Tongue (tissue), 2 donors: ENCODE measurements around the gene OXNAD1. TPM values are rescaled to one million over a fixed set of nuclear protein-coding genes. Genes with fewer than 3 reads are reported as not detected.

Experiments
- DNase-seq: peaks from one replicate; pipeline ENCODE4 v3.0.0-alpha.2; 2015
- total RNA-seq: library from RNA; depleted of rRNA; stranded (reverse); fragments of >200 nt; gene quantifications from one replicate; pipeline ENCODE4 v1.2.3, GENCODE V29; 2014

Gene OXNAD1, protein sequence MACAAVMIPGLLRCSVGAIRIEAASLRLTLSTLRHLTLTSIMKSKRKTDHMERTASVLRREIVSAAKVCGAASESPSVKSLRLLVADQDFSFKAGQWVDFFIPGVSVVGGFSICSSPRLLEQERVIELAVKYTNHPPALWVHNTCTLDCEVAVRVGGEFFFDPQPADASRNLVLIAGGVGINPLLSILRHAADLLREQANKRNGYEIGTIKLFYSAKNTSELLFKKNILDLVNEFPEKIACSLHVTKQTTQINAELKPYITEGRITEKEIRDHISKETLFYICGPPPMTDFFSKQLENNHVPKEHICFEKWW
- 15.7 TPM for total RNA-seq

DNA sequence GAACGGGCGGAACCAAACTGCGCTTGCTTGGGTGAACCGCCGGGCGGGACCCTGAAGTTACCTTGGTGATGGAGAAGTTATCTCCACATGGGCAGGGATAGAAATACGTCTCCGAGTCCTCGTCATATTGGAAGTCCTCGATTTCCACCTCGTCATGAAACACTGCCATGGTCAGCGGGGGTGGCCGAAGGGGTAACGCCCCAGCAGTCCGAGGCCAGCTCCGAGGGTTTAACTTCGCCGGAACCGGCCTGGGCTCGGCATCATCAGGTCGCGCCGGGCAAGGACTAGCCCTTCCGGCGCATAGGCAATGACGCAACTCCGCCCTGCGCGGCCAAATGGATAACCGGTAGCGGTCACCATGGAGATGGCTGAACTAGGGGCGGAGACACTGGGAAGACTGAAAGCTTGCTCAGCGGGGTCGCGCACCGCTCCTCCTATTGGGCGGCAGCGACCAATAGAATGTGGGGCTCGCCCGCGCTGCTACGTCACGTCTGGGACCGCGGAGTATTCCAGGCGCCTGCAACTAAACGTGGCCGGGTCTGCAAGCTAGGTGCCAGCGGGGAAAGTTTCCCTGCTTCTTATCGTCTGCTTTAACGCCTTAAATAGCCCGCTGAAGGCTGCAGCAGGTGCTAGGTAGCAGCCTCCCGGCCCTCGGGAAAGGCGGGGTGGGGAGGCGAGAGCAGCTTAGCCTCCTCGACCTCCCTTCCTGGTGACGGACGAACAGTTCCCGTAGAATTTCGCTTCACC lies at the start of gene OXNAD1, which contains the start of gene DPH3:
Gene OXNAD1, plus strand, starts transcription at position 505 of the 747 bp plus-strand sequence. CDS start 5,741 bp downstream, outside the sequence.
Gene DPH3, minus strand, starts transcription at position 236 of the 747 bp plus-strand sequence. Its CDS starts 67 bp downstream, at position 169.
- DNase-seq, result peak; percentile 100

DNA sequence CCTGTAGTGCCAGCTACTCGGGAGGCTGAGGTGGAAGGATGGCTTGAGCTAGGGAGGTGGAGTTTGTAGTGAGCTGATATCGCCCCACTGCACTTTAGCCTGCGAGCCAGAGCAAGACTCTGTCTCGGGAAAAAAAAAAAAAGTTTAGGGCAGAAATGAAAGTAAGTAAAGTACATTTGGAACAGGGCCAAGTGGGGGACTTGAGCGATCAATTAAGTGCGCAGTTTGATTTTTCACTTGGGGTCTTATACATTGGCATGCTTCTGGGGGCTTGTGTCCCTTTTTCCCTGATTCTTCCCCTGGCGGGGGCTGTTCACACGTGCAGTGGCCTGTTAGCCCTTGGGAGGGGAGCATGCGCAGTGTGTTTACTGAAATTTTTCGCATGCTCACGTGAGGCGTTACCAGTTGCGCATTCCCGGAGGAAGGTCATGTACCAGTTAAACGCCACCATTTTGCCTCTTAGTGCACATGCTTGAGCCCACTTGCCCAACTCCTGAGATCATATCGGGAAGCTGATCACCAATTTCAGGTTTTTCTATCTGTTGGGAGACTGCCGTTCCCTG lies 48.6 kb upstream of the OXNAD1 start:
- DNase-seq, result no peak

DNA sequence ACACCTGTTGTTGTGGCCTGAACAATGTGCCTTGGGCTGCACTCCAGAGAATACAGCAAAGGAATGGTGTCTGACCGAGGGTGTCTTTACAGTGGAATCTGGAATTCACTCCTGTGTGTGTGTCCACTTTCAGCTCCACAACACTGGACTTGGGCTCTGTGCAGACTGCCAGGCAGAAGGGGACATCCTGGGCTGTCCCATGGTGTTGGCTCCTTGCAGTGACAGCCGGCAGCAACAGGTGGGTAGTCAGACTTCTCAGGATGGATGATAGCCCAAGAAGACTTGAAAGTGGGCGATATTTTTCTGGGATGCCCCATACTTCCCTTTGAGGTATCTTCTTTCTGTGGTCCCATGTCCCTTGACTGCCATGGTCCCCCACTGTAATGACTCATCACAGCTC lies 45.2 kb upstream of the OXNAD1 start:
- no peak for DNase-seq

DNA sequence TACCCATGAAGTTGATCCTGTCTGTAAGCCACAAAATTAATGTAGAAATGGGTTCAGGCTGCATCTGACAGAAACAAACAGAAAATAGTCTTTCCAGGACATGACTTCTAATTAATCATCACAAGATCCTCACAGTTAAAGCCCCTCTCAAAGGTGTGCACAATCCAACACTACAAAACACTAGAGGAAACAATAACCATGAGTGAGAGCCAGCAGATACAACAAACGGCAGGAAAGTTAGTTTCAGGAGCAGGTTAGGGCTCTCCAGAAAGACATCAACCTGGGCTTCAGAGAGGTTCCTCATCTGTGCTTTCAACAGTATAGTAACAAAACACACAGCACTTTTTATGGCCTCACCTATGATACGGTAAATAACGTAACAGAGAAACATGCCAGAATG lies 43.0 kb upstream of the OXNAD1 start:
- DNase-seq, result no peak

DNA sequence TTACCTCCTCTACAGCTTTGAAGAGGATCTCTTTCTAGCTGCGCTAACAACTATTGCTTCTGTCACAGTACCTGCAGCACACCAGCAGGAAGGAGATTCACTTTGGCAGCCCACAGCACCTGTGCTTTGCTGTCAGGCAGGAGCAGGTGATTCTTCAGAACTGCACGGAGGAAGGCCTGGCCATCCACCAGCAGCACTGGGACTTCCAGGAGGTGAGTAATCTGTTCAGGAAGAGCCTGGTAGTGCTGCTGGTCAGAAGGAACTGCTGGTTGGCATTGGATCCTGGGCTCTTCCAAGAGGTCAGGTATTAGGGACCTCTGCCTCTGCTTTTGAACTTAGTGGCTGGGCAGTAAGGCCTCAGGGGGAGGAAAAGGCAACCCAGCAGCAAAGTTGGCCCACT lies 42.5 kb upstream of the OXNAD1 start:
- no peak for DNase-seq

DNA sequence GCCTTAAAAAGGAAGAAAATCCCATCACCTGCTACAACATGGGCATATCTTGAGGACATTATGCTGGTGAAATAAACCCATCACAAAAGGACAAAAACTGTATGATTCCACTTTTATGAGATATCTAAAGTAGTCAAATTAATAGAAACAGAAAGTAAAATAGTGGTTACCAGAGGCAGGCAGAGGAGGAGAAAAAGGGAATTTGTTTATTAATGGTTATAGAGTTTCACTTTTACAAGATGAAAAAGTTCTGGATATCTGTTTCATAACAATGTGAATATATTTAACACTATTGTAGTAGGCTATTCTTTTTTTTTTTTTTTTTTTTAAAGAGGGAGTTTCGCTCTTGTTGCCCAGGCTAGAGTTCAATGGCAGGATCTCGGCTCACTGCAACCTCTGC lies 40.7 kb upstream of the OXNAD1 start:
- DNase-seq, result no peak

DNA sequence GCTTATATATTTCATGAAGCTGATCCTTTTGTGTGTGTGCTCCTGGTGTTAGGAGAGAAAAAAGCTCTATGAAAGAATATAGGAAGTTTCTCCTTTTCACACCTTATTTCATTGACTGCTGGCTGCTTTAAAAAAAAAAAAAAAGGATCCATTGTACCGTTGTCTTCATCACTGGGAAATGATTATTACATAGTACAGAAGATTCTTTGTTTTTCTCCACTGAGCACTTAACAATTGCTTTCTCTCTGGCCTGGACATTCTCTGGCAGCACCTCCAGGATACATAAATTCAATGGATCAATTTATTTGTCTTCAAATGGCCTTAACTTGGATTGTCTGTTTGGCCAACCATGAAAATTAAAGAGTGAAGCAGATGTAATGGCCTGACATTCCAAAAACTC lies 37.4 kb upstream of the OXNAD1 start:
- no peak for DNase-seq

DNA sequence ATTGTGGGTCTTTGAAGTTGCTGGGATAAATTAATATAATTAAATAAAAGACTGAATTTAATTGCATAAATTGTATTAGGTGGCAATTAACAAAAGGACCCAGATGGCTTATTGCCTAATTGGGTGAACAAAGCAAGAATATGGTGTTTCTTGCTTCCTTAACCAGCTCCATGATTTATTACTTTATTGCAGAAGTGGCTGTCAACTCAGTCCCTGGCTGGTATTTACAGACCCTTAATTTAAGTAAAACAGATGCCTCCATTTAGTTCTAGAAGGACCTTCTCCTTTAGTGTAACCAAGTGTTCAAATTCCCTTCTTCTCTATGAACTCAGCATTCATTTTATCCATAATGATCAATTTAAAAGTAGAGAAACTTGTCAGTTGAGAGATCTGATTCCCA lies 35.3 kb upstream of the OXNAD1 start:
- no peak for DNase-seq

DNA sequence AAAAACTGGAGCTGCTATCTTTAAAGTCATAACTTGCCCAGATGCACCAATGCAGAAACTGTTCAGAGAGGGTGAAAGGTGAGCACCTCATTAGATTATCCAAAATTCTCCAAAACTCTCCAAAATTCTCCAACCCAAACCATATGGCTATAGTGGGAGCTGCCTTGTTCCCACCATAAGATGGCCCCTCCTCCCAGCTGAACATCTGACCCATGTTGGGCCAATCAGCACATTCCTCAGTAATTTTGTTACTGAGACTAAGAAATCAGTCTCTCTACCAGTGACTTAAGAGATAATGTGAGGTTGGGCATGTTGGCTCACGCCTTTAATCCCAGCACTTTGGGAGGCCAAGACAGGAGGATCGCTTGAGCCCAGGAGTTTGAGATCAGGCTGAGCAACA lies 33.0 kb upstream of the OXNAD1 start:
- DNase-seq, result no peak

DNA sequence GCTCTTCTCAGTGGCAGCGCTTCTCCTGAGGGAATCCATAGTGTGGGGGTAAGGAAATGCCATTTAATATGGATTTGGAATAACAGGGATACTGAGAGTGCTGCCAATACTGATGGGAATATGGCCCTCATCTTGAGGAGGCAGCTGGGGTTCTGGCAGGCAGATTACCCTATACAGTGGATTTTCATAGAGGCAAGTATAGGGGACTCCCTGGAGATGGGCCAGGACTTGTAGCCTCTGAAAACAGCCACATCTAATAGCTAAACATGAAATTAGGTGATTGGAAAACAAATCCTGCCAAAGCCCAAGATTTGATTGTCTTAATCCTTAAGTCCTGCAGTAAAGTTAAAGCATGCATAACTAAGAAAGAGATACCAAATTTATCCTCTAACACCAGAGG lies 31.2 kb upstream of the OXNAD1 start:
- no peak for DNase-seq

DNA sequence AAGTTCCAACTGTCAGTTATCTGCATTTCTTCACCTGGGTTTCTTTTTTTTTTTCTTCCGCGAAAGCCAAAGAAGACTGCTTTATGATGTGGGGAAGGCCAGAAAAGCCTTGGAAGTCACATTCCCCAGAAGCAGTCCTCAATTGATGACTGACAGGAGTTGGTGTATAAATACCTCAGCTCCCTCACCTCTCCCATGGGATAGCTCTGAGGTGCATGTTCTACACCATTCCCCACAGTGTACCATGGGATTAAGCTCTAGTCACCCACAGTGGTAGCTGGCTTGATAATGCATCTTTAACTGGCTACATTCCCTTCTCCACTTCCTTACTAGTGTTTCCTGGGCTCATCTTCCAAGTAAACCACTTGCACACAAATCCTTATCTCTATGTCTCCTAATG lies 30.7 kb upstream of the OXNAD1 start:
- DNase-seq, result no peak

DNA sequence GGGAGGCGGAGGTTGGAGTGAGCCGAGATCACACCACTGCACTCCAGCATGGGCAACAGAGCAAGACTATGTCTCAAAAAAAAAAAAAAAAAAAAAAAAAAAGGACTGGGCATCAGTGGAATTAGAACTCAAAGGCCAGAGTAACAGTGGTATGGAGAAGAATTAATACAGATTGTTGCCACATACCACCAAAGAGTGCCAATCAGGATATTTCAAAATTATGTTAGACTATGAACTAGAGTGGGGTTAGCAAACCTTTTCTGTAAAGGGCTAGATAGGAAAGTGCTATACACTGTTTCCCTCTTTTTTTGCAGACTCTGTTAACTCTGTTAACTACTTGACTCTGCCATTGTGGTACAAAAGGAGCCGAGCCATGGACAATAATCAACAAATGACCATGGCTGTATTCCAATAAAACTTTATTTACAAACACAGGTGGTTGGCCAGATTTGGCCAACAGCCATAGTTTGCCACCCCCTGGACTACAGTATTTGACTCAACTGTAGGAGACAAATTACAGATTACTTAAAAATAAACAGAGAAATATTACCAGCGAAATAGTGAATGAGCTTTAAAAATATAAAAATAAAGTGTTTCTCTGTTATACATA lies 28.9 kb upstream of the OXNAD1 start:
- no peak for DNase-seq

DNA sequence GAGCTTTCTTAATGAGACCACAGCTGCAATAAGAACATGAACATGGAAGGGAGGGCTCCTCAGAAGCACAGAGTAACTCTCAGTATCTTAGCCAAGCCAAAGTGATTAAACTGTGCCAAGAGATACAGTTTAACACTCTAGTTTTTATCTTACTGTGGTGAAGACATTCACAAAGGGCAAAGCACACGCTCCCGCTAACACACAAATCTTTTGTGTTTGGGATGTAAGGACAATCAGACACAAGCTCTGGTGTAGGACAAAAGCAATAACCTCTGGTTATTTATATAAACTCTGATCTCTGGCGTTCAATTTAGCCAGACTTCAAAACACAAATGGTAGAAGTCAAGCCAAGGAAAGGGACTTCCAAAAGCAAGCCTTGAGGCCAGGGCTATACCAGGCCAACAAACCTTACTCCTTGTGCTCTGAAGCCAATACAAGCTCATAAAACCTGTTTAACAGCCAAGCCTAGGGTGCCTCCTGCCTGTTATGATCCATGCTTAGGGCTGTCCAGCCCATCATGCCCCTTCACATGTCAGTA lies 28.1 kb upstream of the OXNAD1 start:
- no peak for DNase-seq

DNA sequence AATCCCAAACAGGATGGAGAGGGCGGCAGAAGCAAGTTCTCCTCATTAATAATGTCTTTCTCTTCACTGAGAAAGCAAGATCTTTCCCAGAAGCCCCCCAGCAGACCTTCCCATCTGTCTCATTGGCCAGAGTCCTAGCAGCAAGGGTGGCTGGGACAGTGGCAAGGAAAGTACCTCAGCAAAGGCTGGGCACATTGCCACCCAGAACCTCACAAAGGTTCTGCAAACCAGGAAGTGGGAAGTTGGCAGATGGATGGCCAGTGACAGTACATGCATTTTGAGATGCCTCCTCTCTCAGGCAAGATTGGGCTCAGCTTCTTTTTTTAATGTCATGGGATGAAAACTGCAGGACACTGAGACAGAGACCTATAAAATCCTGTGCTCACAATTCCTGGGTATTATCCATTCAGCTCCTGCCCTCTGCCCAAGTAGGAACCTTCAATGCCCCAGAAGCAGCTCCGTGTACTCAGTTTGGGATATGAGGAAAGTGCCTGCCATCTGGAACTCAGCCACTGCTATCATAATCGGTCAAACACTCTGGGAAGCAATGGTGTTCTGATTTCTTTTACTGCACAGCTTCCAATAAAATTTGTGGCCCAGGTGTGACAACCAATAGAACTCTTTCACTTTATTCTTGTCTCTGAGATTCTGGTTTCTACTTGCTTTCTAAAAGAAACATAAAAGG lies 25.8 kb upstream of the OXNAD1 start:
- DNase-seq, result peak; percentile 14

DNA sequence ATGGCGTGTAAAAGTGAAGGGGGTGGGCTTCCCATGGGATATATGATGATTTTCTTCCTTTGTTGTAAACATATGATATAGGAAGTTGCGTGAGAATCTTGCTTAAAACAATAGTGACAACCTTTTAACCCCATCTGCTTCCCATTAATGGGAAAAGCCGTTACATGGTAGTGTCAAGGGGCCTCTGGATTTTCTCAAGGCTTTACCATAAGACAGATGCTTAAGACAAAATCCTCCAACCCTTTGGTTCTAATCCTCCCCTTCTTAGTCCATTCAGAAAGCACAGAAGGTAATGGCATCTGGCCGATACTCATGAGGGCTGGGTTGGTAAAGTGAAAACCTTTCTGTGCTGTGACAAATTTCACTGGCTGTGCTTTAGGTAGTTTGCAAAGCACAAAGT lies 25.2 kb upstream of the OXNAD1 start:
- DNase-seq, result peak; percentile 49

DNA sequence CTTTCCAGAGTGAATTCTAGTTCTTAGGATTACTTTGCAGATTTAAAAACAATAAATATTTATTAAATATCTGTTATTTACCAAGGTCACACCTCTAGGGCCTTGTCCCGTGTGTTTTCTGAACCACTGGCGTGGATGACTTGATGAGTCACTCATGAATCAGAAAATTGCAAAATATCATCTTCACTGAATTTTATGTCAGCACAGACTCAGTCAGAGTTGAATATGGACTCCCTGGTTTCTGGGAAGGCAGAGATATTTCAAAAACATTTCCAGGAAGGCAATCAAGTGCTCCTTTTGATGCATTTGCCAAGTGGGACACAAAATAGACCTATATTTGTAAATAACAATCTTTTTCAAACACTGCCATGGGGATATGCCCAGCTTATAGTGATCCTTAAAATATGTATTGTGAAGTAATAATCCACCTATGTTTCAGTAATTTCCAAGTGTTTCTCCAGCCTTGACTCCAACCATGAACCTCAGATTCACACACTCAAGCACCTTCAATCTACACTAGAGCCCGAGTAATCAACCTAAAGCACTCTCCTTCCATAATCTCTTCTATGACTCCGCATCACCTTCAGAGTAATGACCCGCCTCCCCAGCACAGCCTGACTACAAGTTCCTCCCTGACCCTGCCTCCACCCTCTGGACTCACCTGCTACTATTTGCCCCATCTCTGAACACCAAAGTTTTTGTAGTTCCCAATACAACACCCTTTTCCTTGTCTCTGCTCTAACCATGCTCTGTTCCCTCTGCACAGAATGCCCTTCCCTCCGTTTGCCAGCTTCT lies 24.6 kb upstream of the OXNAD1 start:
- no peak for DNase-seq

DNA sequence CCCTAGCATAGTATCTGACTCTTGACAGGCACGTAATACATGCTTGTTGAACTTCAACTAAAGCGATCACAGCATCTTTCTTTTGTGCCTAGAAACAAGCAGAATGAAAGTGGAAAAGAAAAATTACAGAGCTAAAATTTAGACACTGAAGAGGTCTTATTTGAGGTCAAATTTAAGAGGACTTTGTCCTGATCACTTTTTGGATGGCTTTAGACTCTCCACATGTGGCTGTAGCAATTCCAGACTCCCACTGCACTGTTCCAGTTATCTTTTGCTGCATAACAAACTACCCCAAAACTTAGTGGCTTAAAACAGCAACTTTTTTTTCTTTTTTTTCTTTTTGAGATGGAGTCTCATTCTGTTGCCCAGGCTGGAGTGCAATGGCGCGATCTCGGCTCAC lies 23.8 kb upstream of the OXNAD1 start:
- DNase-seq, result no peak

DNA sequence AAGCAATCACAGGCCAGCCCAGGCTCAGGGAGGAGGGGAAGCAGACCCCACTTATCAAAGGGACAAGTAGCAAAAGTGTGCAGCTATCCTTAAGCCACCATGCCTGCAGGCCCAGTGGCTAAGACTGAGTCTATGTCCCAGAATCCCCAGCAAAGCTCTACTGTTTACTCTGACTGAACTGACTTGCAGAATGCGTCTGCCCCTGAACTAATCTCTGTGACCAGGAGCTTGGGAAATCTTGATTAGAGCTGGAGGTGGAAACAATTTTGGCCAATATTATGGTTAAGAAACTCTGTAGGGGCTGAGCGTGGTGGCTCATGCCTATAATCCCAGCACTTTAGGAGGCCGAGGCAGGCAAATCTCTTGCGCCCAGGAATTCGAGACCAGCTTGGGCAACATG lies 22.8 kb upstream of the OXNAD1 start:
- DNase-seq, result no peak

DNA sequence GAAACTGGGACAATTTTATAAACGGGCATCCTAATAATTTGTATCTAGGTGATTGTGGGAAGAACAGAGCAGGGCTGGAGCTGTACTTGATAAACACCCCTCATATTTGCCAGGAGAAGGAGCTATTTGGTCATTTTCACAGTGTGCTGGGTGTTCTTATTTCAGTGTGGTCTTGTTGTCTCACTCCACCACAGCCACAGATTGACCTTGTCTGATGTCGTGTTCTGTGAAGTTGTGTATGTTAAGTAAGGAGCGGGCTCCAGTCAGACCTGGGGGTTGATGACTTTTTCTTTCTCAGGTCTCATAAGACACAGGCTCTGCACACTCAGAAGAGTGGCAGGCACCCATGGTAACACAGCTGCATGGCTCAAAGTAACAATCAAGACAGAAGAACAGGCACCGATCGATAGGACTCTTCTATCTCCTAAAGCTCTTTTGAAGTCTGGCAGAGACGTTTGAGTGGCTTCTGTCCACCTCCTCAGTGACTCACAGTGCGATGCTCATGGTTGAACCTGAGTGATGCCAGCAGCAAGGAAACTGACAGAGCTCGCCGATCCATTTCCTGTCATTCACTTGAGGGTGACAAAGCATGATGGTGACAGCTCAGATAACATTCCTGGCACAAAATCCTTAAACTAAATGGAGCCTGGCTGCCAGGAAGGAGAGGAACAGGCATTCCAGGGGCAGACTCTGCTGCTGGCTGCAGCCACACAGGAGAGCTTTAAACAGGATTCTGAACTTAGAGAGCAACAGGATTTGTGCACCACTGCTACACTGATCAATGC lies 21.1 kb upstream of the OXNAD1 start:
- no peak for DNase-seq

DNA sequence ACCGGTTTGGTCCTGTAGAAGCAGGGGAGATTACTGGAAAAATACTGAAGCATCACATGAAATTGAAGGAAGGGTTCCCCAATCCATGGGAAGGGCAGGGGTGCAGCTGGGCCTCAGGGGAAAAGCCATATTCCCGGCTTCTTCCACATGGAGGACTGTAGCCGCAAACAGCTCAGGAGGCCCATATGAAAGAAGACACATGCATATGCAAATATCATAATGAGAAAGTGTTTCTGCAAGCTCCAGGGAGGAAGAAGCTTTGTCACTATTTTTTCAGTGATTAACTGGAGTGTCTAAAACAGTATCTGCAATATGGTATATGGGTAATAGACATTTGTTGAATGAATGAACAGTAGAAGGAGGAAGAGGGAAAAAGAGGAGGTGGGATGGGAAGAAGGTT lies 19.4 kb upstream of the OXNAD1 start:
- no peak for DNase-seq
